Neuronal stem cell (in vitro differentiated cells): Measurements from ENCODE around the gene SAMD11.

Experiments
- DNase-seq: peaks from one replicate; pipeline ENCODE4 v3.0.0-alpha.2; 2013; ENCODE audit warnings: low spot score
- H2AFZ ChIP-seq: one replicate; pipeline ENCODE4 v1.6.1; 2013; ENCODE audit warnings: mild to moderate bottlenecking, low read length, inconsistent platforms
- H2AK5ac ChIP-seq: 2 replicates; pipeline ENCODE4 v1.6.1; 2013; ENCODE audit warnings: low read depth, mild to moderate bottlenecking, inconsistent platforms, low read length, moderate library complexity, mixed read lengths
- H2BK120ac ChIP-seq: 2 replicates; pipeline ENCODE4 v1.6.1; 2013; ENCODE audit warnings: low read depth, mild to moderate bottlenecking, inconsistent platforms, low read length, moderate library complexity, mixed read lengths
- H2BK12ac ChIP-seq: one replicate; pipeline ENCODE4 v1.6.1; 2013; ENCODE audit warnings: low read length, inconsistent platforms
- H2BK15ac ChIP-seq: 2 replicates; pipeline ENCODE4 v1.6.1; 2013; ENCODE audit warnings: mild to moderate bottlenecking, low read length, inconsistent platforms, mixed read lengths
- H2BK5ac ChIP-seq: one replicate; pipeline ENCODE4 v1.6.1; 2013; ENCODE audit warnings: inconsistent platforms, mild to moderate bottlenecking, low read length, moderate library complexity
- H3K14ac ChIP-seq: one replicate; pipeline ENCODE4 v1.6.1; 2013; ENCODE audit warnings: low read length, inconsistent platforms
- H3K18ac ChIP-seq: 2 replicates; pipeline ENCODE4 v1.6.1; 2013; ENCODE audit warnings: low read length, inconsistent platforms
- H3K23ac ChIP-seq: 2 replicates; pipeline ENCODE4 v1.6.1; 2013; ENCODE audit warnings: low read depth, mild to moderate bottlenecking, mixed read lengths, low read length, inconsistent platforms; ENCODE audit not compliant: poor library complexity
- H3K27ac ChIP-seq: replicated peaks from 3 replicates; pipeline ENCODE4 v1.5.1; 2013; ENCODE audit warnings: low read length, inconsistent platforms
- H3K27me3 ChIP-seq, 3 experiments: 2 replicates each; pipeline ENCODE4 v1.6.1; 2013; ENCODE audit warnings: low read length in 3 of 3, mild to moderate bottlenecking in 2 of 3, inconsistent platforms in 1 of 3, low read depth in 1 of 3, mixed read lengths in 1 of 3, moderate library complexity in 1 of 3; ENCODE audit not compliant: control insufficient read depth in 3 of 3, insufficient read depth in 3 of 3
- H3K36me3 ChIP-seq, 2 donors: replicated peaks in 1 of 2; 2 replicates each; pipeline ENCODE4 v1.6.1; 2013; ENCODE audit warnings: low read length in 2 of 2; ENCODE audit not compliant: control insufficient read depth in 2 of 2, insufficient read depth in 2 of 2
- H3K4ac ChIP-seq: 2 replicates; pipeline ENCODE4 v1.6.1; 2013; ENCODE audit warnings: inconsistent platforms, mild to moderate bottlenecking, low read length, moderate library complexity
- H3K4me1 ChIP-seq, 2 donors: 1 replicate in 1 of 2; 2 replicates in 1 of 2; pipeline ENCODE4 v1.6.1; 2013; ENCODE audit warnings: low read length in 2 of 2, low read depth in 1 of 2; ENCODE audit not compliant: control insufficient read depth in 2 of 2, insufficient read depth in 1 of 2
- H3K4me2 ChIP-seq: one replicate; pipeline ENCODE4 v1.6.1; 2013; ENCODE audit warnings: mild to moderate bottlenecking, low read length, inconsistent platforms; ENCODE audit not compliant: insufficient read depth, poor library complexity, severe bottlenecking
- H3K4me3 ChIP-seq, 2 donors: 2 replicates each; pipeline ENCODE4 v1.5.1; 2013; ENCODE audit warnings: low read length in 2 of 2, mild to moderate bottlenecking in 2 of 2, inconsistent platforms in 1 of 2, moderate library complexity in 1 of 2
- H3K79me1 ChIP-seq: one replicate; pipeline ENCODE4 v1.6.1; 2013; ENCODE audit warnings: low read depth, mild to moderate bottlenecking, inconsistent platforms, low read length, moderate library complexity
- H3K9ac ChIP-seq: one replicate; pipeline ENCODE4 v1.6.1; 2013; ENCODE audit warnings: mild to moderate bottlenecking, low read depth, low read length, inconsistent platforms; ENCODE audit not compliant: poor library complexity
- H3K9me3 ChIP-seq, 2 donors: replicated peaks in 1 of 2; 2 replicates each; pipeline versions ENCODE3 to v1.6.1; 2013; ENCODE audit warnings: low read length in 2 of 2, mild to moderate bottlenecking in 2 of 2, inconsistent platforms in 1 of 2, low read depth in 1 of 2, mixed read lengths in 1 of 2, moderate library complexity in 1 of 2; ENCODE audit not compliant: control insufficient read depth in 2 of 2, insufficient read depth in 1 of 2
- H4K8ac ChIP-seq: one replicate; pipeline ENCODE4 v1.6.1; 2013; ENCODE audit warnings: low read depth, mild to moderate bottlenecking, inconsistent platforms, low read length, moderate library complexity
- H4K91ac ChIP-seq: one replicate; pipeline ENCODE4 v1.6.1; 2013; ENCODE audit warnings: low read length, low read depth, mild to moderate bottlenecking, inconsistent platforms; ENCODE audit not compliant: poor library complexity
- WGBS, 2 donors: extraction: QIAGEN DNeasy Blood & Tissue Kit; methylation state at CpG; one replicate each; pipeline ENCODE4 v1.1.7; 2013; ENCODE audit warnings: missing lambda C conversion rate in 2 of 2, mixed read lengths in 1 of 2; ENCODE audit not compliant: insufficient read length in 2 of 2, insufficient replicate concordance in 1 of 2; ENCODE audit errors: extremely low coverage in 2 of 2; 5-methylcytosine and 5-hydroxymethylcytosine counted together

SAMD11 gene

GRCh38 chr1:966135-966703 is 42.5 kb downstream of the SAMD11 start, which contains the start of gene PLEKHN1:
PLEKHN1 (plus strand) TSS chr1:966482; CDS start chr1:966532, 50 bp downstream.
- Histone ChIP-seq H3K23ac (peak within 1 kb of the TSS; percentile 98), H3K9ac (peak within 1 kb of the TSS; percentile 88), H2AFZ (peak within 1 kb of the TSS; percentile 98), H3K79me1 (peaks cover 5% of the 10 kb centered on the region), H3K4me2 (peak within 1 kb of the TSS; percentile 94), H3K9me3 (peaks cover 0 to 6% of the 10 kb centered on the region in 2 donors), H3K14ac (peak within 1 kb of the TSS; percentile 82), H3K4ac (no peak within 1 kb of the TSS), H4K8ac (peak within 1 kb of the TSS; percentile 82), H3K4me1 (peaks cover 7 to 10% of the 10 kb centered on the region in 2 donors), H2BK15ac (peak within 1 kb of the TSS; percentile 58), H2BK12ac (no peak within 1 kb of the TSS), H2BK5ac (peak within 1 kb of the TSS; percentile 95), H2BK120ac (peak within 1 kb of the TSS; percentile 81), H3K4me3 (peak within 1 kb of the TSS; percentile 41 to 78), H2AK5ac (peak within 1 kb of the TSS; percentile 88), H3K18ac (peak within 1 kb of the TSS; percentile 98), H4K91ac (no peak within 1 kb of the TSS), H3K36me3 (peaks cover 10 to 30% of the 10 kb centered on the region in 2 donors), H3K27me3 (peaks cover 15 to 61% (median 57%) of the 10 kb centered on the region in 3 experiments), H3K27ac (no peak within 1 kb of the TSS)
- DNase-seq: no peak
- WGBS, 2 donors: no CpG with 5 or more reads among the region's 31 CpGs

GRCh38 chr1:966704-967300 is 43.1 kb downstream of the SAMD11 start:
- Histone ChIP-seq H3K4me1 (peaks cover 2 to 10% of the 10 kb centered on the region in 2 donors), H3K27me3 (peaks cover 15 to 63% (median 62%) of the 10 kb centered on the region in 3 experiments), H3K36me3 (peaks cover 10 to 26% of the 10 kb centered on the region in 2 donors), H3K79me1 (peaks cover 3% of the 10 kb centered on the region), H3K18ac (peak overlapping the region; percentile 98), H3K9me3 (peaks cover 0 to 6% of the 10 kb centered on the region in 2 donors), H2BK15ac (peak overlapping the region; percentile 58), H3K4ac (no peak overlapping the region), H2BK120ac (peak overlapping the region; percentile 81), H3K27ac (no peak overlapping the region), H3K14ac (peak overlapping the region; percentile 82), H3K23ac (peak overlapping the region; percentile 98), H2AFZ (peak overlapping the region; percentile 98), H3K9ac (peak overlapping the region; percentile 88), H2BK5ac (peak overlapping the region; percentile 95), H2BK12ac (no peak overlapping the region), H2AK5ac (peak overlapping the region; percentile 88), H3K4me3 (peak overlapping the region; percentile 41 to 78), H3K4me2 (peak overlapping the region; percentile 94), H4K91ac (no peak overlapping the region), H4K8ac (peak overlapping the region; percentile 82)
- DNase-seq: peak; percentile 35
- no CpG with 5 or more reads among the region's 60 CpGs for WGBS, 2 donors

GRCh38 chr1:967466-968343 is 44.0 kb downstream of the SAMD11 start:
- Histone ChIP-seq H3K27me3 (peaks cover 15 to 68% (median 63%) of the 10 kb centered on the region in 3 experiments), H4K91ac (no peak overlapping the region), H3K4me1 (peaks cover 2 to 10% of the 10 kb centered on the region in 2 donors), H3K18ac (no peak overlapping the region), H3K14ac (peak overlapping the region; percentile 38), H2BK15ac (no peak overlapping the region), H3K79me1 (peaks cover 3% of the 10 kb centered on the region), H4K8ac (no peak overlapping the region), H3K4me2 (no peak overlapping the region), H3K9ac (no peak overlapping the region), H3K36me3 (peaks cover 8 to 19% of the 10 kb centered on the region in 2 donors), H3K23ac (no peak overlapping the region), H3K9me3 (peaks cover 0 to 6% of the 10 kb centered on the region in 2 donors), H3K27ac (no peak overlapping the region), H2AFZ (no peak overlapping the region), H3K4me3 (no peak overlapping the region), H2BK12ac (no peak overlapping the region), H2BK120ac (no peak overlapping the region), H3K4ac (no peak overlapping the region), H2AK5ac (peak overlapping the region; percentile 56), H2BK5ac (no peak overlapping the region)
- no peak for DNase-seq
- no CpG with 5 or more reads among the region's 23 CpGs for WGBS, 2 donors
